HepG2 (cell line): ENCODE results near the gene TNFAIP8L3. TPM values are rescaled to one million over a fixed set of nuclear protein-coding genes. Genes with fewer than 3 reads are reported as not detected.

Experiments
- ATAC-seq: fragments of 200-7000 bp; cut with Tn5 transposase; 3 replicates; pipeline ENCODE4 v1.9.1; 2020; ENCODE audit warnings: mild to moderate bottlenecking, moderate library complexity
- BruUV-seq: library from RNA; stranded (reverse); fragments of 400-500 nt; replicated peaks from 2 replicates; lab custom pipeline; 2021; lab: Mats Ljungman, UMichigan
- CTCF ChIA-PET: fragments of 300-600 bp; formaldehyde crosslinking; extraction: SDS; loops from one replicate; lab custom pipeline; 2021; ENCODE audit warnings: low total read pairs, inconsistent platforms, low intra/inter-chr PET ratio; lab: Yijun Ruan, JAX
- POLR2A ChIA-PET: fragments of 350-600 bp; sonication (Branson Sonifier 250); formaldehyde crosslinking; loops from one replicate; lab custom pipeline; 2020; ENCODE audit warnings: antibody characterized with exemption, inconsistent platforms; lab: Yijun Ruan, JAX
- DNase-seq: peaks from one replicate; pipeline ENCODE4 v3.0.0-alpha.2; 2015; ENCODE audit warnings: low spot score
- FAIRE-seq: peaks from 3 replicates; lab custom pipeline; 2011; peaks lifted over from hg19 to GRCh38; lab: Jason Lieb, UNC
- H2AFZ ChIP-seq: one replicate; pipeline ENCODE4 v1.6.1; 2011; ENCODE audit warnings: low read length, inconsistent platforms
- H3K27ac ChIP-seq: fragments of 300-600 bp; 3 replicates; pipeline ENCODE4 v1.8.0; 2011; ENCODE audit warnings: mixed run types, mild to moderate bottlenecking, mixed read lengths, low read length, inconsistent platforms; ENCODE audit not compliant: insufficient read depth; ENCODE audit errors: extremely low read length
- H3K27me3 ChIP-seq, 2 experiments: fragments of 200-600 bp in 1 of 2; 2 replicates in 1 of 2; 3 replicates in 1 of 2; pipeline versions ENCODE4 v1.6.0 to v1.8.0; 2011; ENCODE audit warnings: low read length in 2 of 2, mild to moderate bottlenecking in 2 of 2, moderate library complexity in 2 of 2, inconsistent platforms in 1 of 2; ENCODE audit not compliant: insufficient read depth in 2 of 2, control insufficient read depth in 1 of 2
- H3K36me3 ChIP-seq, 2 experiments: fragments of 200-600 bp in 1 of 2; replicated peaks in 1 of 2; 2 replicates in 1 of 2; 3 replicates in 1 of 2; pipeline versions ENCODE4 v1.5.1 to v1.8.0; 2011; ENCODE audit warnings: low read length in 2 of 2, inconsistent platforms in 1 of 2; ENCODE audit not compliant: insufficient read depth in 2 of 2, control insufficient read depth in 1 of 2
- H3K4me1 ChIP-seq: 2 replicates; pipeline ENCODE4 v1.5.1; 2012; ENCODE audit warnings: low read length, inconsistent platforms; ENCODE audit not compliant: insufficient read depth
- H3K4me2 ChIP-seq: 2 replicates; pipeline ENCODE4 v1.6.0; 2011; ENCODE audit warnings: low read depth, low read length, inconsistent platforms
- H3K4me3 ChIP-seq, 3 experiments: fragments of 200-600 bp in 1 of 3; sonication (generic), shearing (Covaris generic) in 1 of 3; replicated peaks in 1 of 3; 2 replicates each; pipeline ENCODE4 v1.5.1; 2011 to 2016; ENCODE audit warnings: low read length in 3 of 3, inconsistent platforms in 2 of 3, low read depth in 2 of 3, mild to moderate bottlenecking in 2 of 3, control low read depth in 1 of 3, mixed read lengths in 1 of 3; ENCODE audit not compliant: insufficient read depth in 1 of 3
- H3K79me2 ChIP-seq: one replicate; pipeline ENCODE4 v1.6.1; 2011; ENCODE audit warnings: low read length, inconsistent platforms; ENCODE audit not compliant: insufficient read depth
- H3K9ac ChIP-seq: 2 replicates; pipeline ENCODE4 v1.6.0; 2011; ENCODE audit warnings: mild to moderate bottlenecking, low read depth, low read length, inconsistent platforms; ENCODE audit not compliant: insufficient read depth
- H3K9me3 ChIP-seq: 2 replicates; pipeline ENCODE4 v1.5.1; 2012; ENCODE audit warnings: mild to moderate bottlenecking, low read length
- H4K20me1 ChIP-seq: 2 replicates; pipeline ENCODE4 v1.6.0; 2011; ENCODE audit warnings: inconsistent platforms, mild to moderate bottlenecking, low read length, moderate library complexity; ENCODE audit not compliant: insufficient read depth
- BHLHE40 ChIP-seq: IDR thresholded peaks from 2 replicates; pipeline ENCODE4 v1.6.1; 2011; ENCODE audit warnings: low read length, improper control_type of control experiment
- FOSL2 ChIP-seq: sonication (generic); formaldehyde crosslinking; IDR thresholded peaks from 2 replicates; pipeline ENCODE4 v1.4.0; 2020; ENCODE audit warnings: missing genetic modification reagents
- FOXK2 ChIP-seq: fragments of 450-650 bp; IDR thresholded peaks from 2 replicates; pipeline ENCODE4 v1.6.1; 2016
- FOXP4 ChIP-seq: sonication (generic); formaldehyde crosslinking; IDR thresholded peaks from 2 replicates; pipeline ENCODE4 v1.4.0; 2020; ENCODE audit warnings: missing genetic modification reagents
- GLMP ChIP-seq: sonication (generic); formaldehyde crosslinking; IDR thresholded peaks from 2 replicates; pipeline ENCODE4 v1.9.0; 2021; ENCODE audit warnings: missing genetic modification reagents, mild to moderate bottlenecking, borderline replicate concordance
- HNF4A ChIP-seq: sonication (generic); formaldehyde crosslinking; IDR thresholded peaks from 2 replicates; pipeline ENCODE4 v1.4.0; 2020; ENCODE audit warnings: missing genetic modification reagents
- HOXA7 ChIP-seq: sonication (generic); formaldehyde crosslinking; IDR thresholded peaks from 2 replicates; pipeline ENCODE4 v1.8.1; 2022; ENCODE audit warnings: mild to moderate bottlenecking, missing genetic modification reagents, moderate library complexity
- MAFG ChIP-seq: sonication (generic); formaldehyde crosslinking; IDR thresholded peaks from 2 replicates; pipeline ENCODE4 v1.5.1; 2020; ENCODE audit warnings: mild to moderate bottlenecking, missing genetic modification reagents
- NBN ChIP-seq: fragments of 450-650 bp; conservative IDR thresholded peaks from 2 replicates; pipeline ENCODE4 v1.6.1; 2017
- RELA ChIP-seq: sonication (generic); formaldehyde crosslinking; IDR thresholded peaks from 2 replicates; pipeline ENCODE4 v1.4.0; 2020; ENCODE audit warnings: missing genetic modification reagents
- SUZ12 ChIP-seq: fragments of 150-350 bp; IDR thresholded peaks from 2 replicates; pipeline ENCODE4 v1.6.1; 2014; ENCODE audit warnings: low read depth, low read length
- TEAD2 ChIP-seq: sonication (generic); formaldehyde crosslinking; IDR thresholded peaks from 2 replicates; pipeline ENCODE4 v1.9.0; 2021; ENCODE audit warnings: missing genetic modification reagents
- ZNF124 ChIP-seq: sonication (generic); formaldehyde crosslinking; IDR thresholded peaks from 2 replicates; pipeline ENCODE4 v1.4.0; 2020; ENCODE audit warnings: missing genetic modification reagents
- ZNF432 ChIP-seq: sonication (generic); formaldehyde crosslinking; IDR thresholded peaks from 2 replicates; pipeline ENCODE4 v1.5.0; 2020; ENCODE audit warnings: missing genetic modification reagents, mild to moderate bottlenecking, borderline replicate concordance
- ZNF572 ChIP-seq: sonication (generic); formaldehyde crosslinking; IDR thresholded peaks from 2 replicates; pipeline ENCODE4 v1.5.1; 2020; ENCODE audit warnings: mild to moderate bottlenecking, missing genetic modification reagents
- ZNF607 ChIP-seq: sonication (generic); formaldehyde crosslinking; IDR thresholded peaks from 2 replicates; pipeline ENCODE4 v1.5.1; 2020; ENCODE audit warnings: missing genetic modification reagents, mild to moderate bottlenecking, borderline replicate concordance
- WGBS: methylation state at CpG from one replicate; pipeline ENCODE4 v1.1.6; 2017; ENCODE audit warnings: low lambda C conversion rate; 5-methylcytosine and 5-hydroxymethylcytosine counted together
- in situ Hi-C: cut with HindIII; loops from 2 replicates; pipeline ENCODE4 v1.10.0; 2017; ENCODE audit warnings: low pct_unique_long_range_greater_than_20kb; ENCODE audit not compliant: extremely low pct_ligation_motif_present
- intact Hi-C: fragments of 100-400 bp; cut with micrococcal nuclease; formaldehyde crosslinking; loops from one replicate; pipeline ENCODE4 v1.10.0; 2022; ENCODE audit not compliant: unreplicated experiment
- polyA plus RNA-seq, 8 experiments: library from polyadenylated mRNA; depleted of rRNA in 3 of 8; stranded (reverse) in 7 of 8; unstranded in 1 of 8; fragments of >200 nt; fragmentation: Illumina TruSeq in 4 of 8; extraction: Trizol in 4 of 8; gene quantifications; 2 replicates each; pipeline versions ENCODE4 v1.2.1 to v1.2.3, GENCODE V29; 2011 to 2016; ENCODE audit warnings: low read depth in 4 of 8, missing spikeins in 1 of 8, mixed read lengths in 1 of 8; ENCODE audit not compliant: insufficient read depth in 1 of 8
- total RNA-seq, 5 experiments: library from RNA; depleted of rRNA; stranded (reverse); fragments of >200 nt; fragmentation: Illumina TruSeq; extraction: Trizol; gene quantifications; 2 replicates each; pipeline ENCODE4 v1.2.3, GENCODE V29; 2016; ENCODE audit warnings: low read depth in 1 of 5
- TF ChIP-seq, protein P1 (sequence below): sonication (generic); formaldehyde crosslinking; IDR thresholded peaks from 2 replicates; pipeline ENCODE4 v1.5.0; 2020; ENCODE audit warnings: mild to moderate bottlenecking, missing genetic modification reagents, borderline replicate concordance
- TF ChIP-seq, protein P2 (sequence below): sonication (generic); formaldehyde crosslinking; IDR thresholded peaks from 2 replicates; pipeline ENCODE4 v1.9.0; 2021; ENCODE audit warnings: missing genetic modification reagents, borderline replicate concordance

The TNFAIP8L3 gene
- total and polyA plus RNA-seq, 2 of the 13 experiments (the other 11 are each of a cell fraction or from before 2014, with no cell fraction given), result 0.15 to 4.0 TPM

DNA sequence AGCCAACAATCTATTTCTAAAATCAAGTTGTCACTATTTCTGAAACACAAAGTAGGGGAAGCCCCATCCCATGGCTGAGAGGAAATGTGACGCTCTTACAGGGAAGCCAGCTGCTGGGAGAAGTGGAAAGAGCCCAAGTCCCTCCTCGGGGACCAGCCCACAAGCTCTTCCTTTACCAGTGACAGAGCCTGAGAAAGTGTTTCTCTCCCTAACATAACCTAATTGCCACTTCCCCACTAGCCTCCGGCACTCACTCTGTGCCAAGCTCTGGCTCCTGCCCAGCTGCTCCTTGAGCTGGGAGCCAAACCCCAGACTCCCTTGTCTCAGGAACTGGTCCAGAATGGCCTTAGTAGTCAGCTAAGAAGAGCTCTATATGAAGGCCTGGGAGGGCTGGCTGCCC, 42.9 kb downstream of the TNFAIP8L3 start (continued):
- TF ChIP-seq, protein P1, sequence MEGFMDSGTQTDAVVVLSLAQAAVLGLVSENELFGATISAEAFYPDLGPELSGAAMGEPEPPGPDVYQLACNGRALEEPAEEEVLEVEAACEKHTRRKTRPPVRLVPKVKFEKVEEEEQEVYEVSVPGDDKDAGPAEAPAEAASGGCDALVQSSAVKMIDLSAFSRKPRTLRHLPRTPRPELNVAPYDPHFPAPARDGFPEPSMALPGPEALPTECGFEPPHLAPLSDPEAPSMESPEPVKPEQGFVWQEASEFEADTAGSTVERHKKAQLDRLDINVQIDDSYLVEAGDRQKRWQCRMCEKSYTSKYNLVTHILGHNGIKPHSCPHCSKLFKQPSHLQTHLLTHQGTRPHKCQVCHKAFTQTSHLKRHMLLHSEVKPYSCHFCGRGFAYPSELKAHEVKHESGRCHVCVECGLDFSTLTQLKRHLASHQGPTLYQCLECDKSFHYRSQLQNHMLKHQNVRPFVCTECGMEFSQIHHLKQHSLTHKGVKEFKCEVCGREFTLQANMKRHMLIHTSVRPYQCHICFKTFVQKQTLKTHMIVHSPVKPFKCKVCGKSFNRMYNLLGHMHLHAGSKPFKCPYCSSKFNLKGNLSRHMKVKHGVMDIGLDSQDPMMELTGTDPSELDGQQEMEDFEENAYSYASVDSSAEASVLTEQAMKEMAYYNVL (CRISPR knock-in tag), result no peak
- TF ChIP-seq FOXP4 (no peak), ZNF607 (no peak), ZNF572 (no peak), FOXK2 (no peak), RELA (no peak), HNF4A (CRISPR knock-in tag) (no peak), FOSL2 (no peak), TEAD2 (no peak)

DNA sequence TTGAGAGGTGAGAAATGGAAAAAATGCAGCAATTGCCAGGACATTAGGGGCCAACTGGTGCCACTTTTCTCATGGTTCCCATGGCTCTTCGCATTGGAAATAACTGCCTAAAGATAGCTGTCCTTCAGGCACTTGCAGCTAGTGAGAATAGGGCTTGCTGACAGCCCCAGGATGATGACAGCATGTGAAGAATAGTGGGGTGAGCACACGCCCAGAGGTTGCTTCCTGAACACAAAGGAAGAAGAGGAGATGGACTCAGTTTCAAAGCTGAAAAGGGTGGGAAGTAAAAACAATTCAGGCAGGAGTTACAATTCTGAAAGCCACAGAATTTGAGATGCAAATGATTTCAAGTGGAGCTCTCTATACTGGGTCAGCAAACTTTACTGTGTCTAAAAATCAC, 45.6 kb downstream of the TNFAIP8L3 start:
- BruUV-seq, result no TSS peak
- no peaks in the 10 kb centered on the region for H3K27me3 ChIP-seq
- CTCF ChIA-PET, result no interaction called here
- no peak for DNase-seq
- H3K4me3 ChIP-seq, result no peak overlapping the region
- in situ Hi-C loops (no loop called here), intact Hi-C loops (loop anchor here (5.0 kb wide), 1 partner anchor 43 kb away; the partner anchor contains the start of gene TNFAIP8L3)
- H2AFZ ChIP-seq, result no peak overlapping the region
- H3K27ac ChIP-seq, result no peak overlapping the region
- peaks cover 14% of the 10 kb centered on the region; the same call in 1 of the 2 replicates for H4K20me1 ChIP-seq
- H3K36me3 ChIP-seq, result no peaks in the 10 kb centered on the region
- H3K9ac ChIP-seq, result no peak overlapping the region
- H3K9me3 ChIP-seq, result no peaks in the 10 kb centered on the region
- WGBS, result 93% methylated on average over 2 of the region's 2 CpGs
- H3K4me1 ChIP-seq, result peaks cover 36% of the 10 kb centered on the region
- peaks cover 11% of the 10 kb centered on the region for H3K79me2 ChIP-seq
- no peak for ATAC-seq
- FAIRE-seq, result no peak
- POLR2A ChIA-PET, result interaction anchor here (1.2 kb wide), 1 partner anchor 9 kb away, joined by 3 read pairs; no protein-coding TSS in a partner anchor
- no peak overlapping the region for H3K4me2 ChIP-seq
- TF ChIP-seq ZNF124 (CRISPR knock-in tag) (no peak), SUZ12 (no peak), ZNF432 (CRISPR knock-in tag) (no peak), GLMP (CRISPR knock-in tag) (no peak), HOXA7 (CRISPR knock-in tag) (no peak), NBN (no peak), BHLHE40 (no peak), MAFG (CRISPR knock-in tag) (no peak)
- TF ChIP-seq, protein P2, sequence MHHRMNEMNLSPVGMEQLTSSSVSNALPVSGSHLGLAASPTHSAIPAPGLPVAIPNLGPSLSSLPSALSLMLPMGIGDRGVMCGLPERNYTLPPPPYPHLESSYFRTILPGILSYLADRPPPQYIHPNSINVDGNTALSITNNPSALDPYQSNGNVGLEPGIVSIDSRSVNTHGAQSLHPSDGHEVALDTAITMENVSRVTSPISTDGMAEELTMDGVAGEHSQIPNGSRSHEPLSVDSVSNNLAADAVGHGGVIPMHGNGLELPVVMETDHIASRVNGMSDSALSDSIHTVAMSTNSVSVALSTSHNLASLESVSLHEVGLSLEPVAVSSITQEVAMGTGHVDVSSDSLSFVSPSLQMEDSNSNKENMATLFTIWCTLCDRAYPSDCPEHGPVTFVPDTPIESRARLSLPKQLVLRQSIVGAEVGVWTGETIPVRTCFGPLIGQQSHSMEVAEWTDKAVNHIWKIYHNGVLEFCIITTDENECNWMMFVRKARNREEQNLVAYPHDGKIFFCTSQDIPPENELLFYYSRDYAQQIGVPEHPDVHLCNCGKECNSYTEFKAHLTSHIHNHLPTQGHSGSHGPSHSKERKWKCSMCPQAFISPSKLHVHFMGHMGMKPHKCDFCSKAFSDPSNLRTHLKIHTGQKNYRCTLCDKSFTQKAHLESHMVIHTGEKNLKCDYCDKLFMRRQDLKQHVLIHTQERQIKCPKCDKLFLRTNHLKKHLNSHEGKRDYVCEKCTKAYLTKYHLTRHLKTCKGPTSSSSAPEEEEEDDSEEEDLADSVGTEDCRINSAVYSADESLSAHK, result no peak
